GM10266 (cell line): ENCODE measurements around the gene GRAMD1C.

Source experiments
- DNase-seq: peaks from one replicate; pipeline ENCODE4 v3.0.0; 2012; ENCODE audit errors: extremely low spot score
- CTCF ChIP-seq: IDR thresholded peaks from 2 replicates; pipeline ENCODE4 v1.5.1; 2012; ENCODE audit warnings: mild to moderate bottlenecking, low read depth; ENCODE audit not compliant: control insufficient read depth, insufficient read depth; ENCODE audit errors: missing control alignments

The GRAMD1C gene

GRCh38 chr3:113895964-113896363 lies 57.4 kb downstream of the GRAMD1C start:
- TF ChIP-seq CTCF: no peak

GRCh38 chr3:113896930-113897329 lies 58.3 kb downstream of the GRAMD1C start:
- no peak for TF ChIP-seq CTCF
- no peak for DNase-seq

More at GRCh38 chr3:113895964-113896363, 57.4 kb downstream of the GRAMD1C start:
- no peak for DNase-seq

GRCh38 chr3:113897373-113897777 lies 58.8 kb downstream of the GRAMD1C start:
- no peak for DNase-seq
- no peak for TF ChIP-seq CTCF

- no peak for DNase-seq
- no peak for TF ChIP-seq CTCF
Measured at GRCh38 chr3:113898892-113899291, 60.3 kb downstream of the GRAMD1C start.

- TF ChIP-seq CTCF: no peak
- DNase-seq: no peak
Measured at GRCh38 chr3:113906568-113907140, 68.1 kb downstream of the GRAMD1C start.

- no peak for DNase-seq
- TF ChIP-seq CTCF: no peak
Measured at GRCh38 chr3:113908133-113908532, 69.5 kb downstream of the GRAMD1C start.

- DNase-seq: no peak
- TF ChIP-seq CTCF: no peak
Measured at GRCh38 chr3:113910966-113911365, 72.4 kb downstream of the GRAMD1C start.
